GM20431 (cell line): ENCODE results near the gene RNF157.
"Not testable (repeated sequence)": the region's sequence is repeated elsewhere in the genome, so short reads cannot be mapped to it uniquely, and the experiment has no call there.

Experiments used
- in situ Hi-C: fragments of 300-500 bp; cut with MseI, MboI; formaldehyde crosslinking; loops from one replicate; pipeline ENCODE4 v1.15.0; 2020; ENCODE audit warnings: low sequenced_read_pairs; ENCODE audit not compliant: unreplicated experiment

The RNF157 gene

GRCh38 chr17:76271669-76272540 lies 31.6 kb upstream of the RNF157 start:
- in situ Hi-C loops = loop anchor here (10.0 kb wide), 1 partner anchor 87 kb away; no protein-coding TSS in a partner anchor

GRCh38 chr17:76270770-76271668 lies 30.7 kb upstream of the RNF157 start:
- in situ Hi-C loops = loop anchor here (10.0 kb wide), 1 partner anchor 86 kb away; no protein-coding TSS in a partner anchor

GRCh38 chr17:76270127-76270592 lies 29.9 kb upstream of the RNF157 start:
- in situ Hi-C loops = loop anchor here (10.0 kb wide), 1 partner anchor 85 kb away; no protein-coding TSS in a partner anchor

- in situ Hi-C loops = no loop called here
Measured at GRCh38 chr17:76268991-76269981, 29.0 kb upstream of the RNF157 start.

DNA sequence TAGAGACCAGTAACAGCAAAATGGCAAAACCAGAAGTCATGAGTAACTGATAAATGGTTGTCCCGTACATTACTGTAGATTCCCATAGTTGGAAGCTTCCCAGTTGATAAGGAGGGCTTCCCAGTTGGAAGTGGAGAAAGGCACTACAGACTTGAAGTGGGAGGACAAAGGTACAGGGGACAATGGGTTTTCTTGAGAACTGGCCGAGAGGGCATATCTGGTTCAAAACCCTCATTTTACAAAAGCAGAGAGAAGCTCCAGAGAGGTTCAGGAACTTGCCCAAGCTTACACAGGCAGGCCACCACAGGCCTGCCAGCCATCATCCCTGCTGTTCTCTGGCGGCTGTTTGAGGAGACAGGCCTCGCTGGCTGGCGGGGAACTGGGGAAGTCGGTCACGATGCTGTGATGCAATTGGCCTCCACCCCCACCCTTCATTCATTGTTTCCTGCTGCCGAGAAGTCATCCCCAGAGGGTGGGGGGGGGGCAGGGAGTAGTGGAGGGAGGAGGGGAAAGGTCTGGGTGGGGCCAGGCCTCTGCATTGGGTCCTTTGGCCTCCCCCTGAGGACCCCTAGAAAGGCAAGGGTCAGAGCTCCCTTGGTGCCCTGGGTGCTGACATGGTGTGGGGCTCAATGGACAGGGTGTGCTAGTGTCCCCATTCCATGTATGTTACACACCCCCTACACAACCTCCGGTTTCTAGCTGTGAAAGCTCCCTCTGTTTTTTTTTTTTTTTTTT lies 27.9 kb upstream of the RNF157 start:
- in situ Hi-C loops = no loop called here

GRCh38 chr17:76267581-76268001 lies 27.3 kb upstream of the RNF157 start:
- in situ Hi-C loops = not testable (repeated sequence)

- in situ Hi-C loops = no loop called here
Measured at GRCh38 chr17:76267051-76267576, 26.8 kb upstream of the RNF157 start.

DNA sequence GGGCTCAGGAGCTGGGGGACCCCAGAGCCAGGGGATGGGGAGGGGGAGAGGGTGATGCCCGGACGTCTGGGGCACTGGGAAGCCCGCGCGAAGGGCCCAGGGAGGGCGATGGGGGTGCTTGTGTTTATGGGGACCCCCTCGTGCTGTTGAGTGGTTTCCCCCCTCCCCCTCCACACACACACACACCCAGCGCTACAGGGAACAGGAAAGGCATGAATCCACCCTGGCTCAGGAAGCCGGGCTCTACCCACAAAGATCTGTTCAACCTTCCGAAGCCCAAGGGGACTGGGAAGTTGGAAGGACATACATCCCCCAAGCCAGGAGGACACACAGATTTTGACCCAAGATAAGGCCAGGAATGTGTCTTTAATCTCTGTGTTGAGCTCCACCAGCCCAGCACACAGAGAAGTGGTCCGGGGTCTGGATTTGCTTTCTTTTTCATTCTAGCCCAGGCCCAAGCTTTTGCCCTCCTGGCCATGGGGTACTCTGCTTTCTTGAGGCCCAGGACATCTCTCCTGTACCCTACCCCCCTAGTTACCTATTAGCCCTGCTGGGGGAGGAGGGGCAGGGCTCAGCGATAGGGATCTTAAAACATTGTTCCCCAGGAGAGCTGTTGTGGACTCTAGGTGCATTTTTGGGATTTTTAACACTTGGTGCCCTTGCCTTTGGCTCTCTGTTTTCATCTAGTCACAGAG lies 26.1 kb upstream of the RNF157 start:
- in situ Hi-C loops = no loop called here

DNA sequence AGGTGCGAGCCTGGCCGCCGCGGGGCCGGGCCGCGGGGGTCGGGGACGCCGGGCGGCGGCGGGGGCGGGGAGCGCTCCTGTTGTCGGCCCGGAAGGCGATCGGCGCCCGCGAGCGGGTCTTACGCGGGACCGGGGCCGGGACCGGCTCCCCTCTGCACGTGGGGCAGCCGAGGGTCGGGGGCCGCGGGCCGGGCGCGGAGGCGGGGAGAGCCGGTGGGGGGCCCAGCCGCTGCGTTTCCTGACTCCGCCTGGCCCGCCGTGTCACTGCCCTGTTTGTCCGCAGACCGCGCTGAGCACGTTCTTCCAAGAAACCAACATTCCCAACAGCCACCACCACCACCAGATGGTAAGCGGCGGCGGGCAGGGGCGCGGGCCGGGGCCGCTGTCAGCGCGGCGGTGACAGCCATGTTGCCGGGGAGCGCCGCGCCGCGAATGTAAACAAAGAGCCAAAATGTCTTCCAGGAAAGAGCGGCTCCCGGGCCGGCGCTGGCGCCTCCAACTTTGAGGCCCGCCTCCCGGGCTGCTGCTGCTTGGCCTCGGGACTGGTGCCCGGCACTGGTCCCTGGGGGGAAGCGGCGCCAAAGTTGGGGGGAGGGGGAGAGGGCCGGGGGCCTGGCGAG lies 25.4 kb upstream of the RNF157 start:
- in situ Hi-C loops = no loop called here

GRCh38 chr17:76264755-76265623 lies 24.7 kb upstream of the RNF157 start, which contains the start of gene UBALD2:
TSS of gene UBALD2 (plus strand) at chr17:76265348. CDS start at chr17:76265506, 158 bp downstream.
- in situ Hi-C loops = no loop called here

GRCh38 chr17:76264425-76264754 lies 24.1 kb upstream of the RNF157 start:
- in situ Hi-C loops = no loop called here

DNA sequence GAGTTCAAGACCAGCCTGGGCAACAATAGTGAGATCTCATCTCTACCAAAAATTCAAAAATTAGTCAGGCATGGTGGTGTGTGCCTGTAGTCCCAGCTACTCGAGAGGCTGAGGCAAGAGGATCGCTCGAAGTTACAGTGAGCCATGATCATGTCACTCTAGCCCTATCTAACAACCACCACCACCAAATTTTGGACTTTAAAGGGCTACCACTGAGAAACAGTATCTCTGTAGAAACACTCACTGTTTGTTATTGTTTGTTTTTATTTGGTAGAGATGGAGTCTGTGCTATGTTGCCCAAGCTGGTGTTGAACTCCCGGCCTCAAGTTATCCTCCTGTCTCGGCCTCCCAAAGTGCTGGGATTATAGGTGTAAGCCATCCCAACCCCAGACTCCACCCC lies 23.6 kb upstream of the RNF157 start:
- in situ Hi-C loops = no loop called here

GRCh38 chr17:76262732-76263344 lies 22.5 kb upstream of the RNF157 start:
- in situ Hi-C loops = no loop called here

- in situ Hi-C loops = no loop called here
Measured at GRCh38 chr17:76261421-76262215, 21.3 kb upstream of the RNF157 start.

DNA sequence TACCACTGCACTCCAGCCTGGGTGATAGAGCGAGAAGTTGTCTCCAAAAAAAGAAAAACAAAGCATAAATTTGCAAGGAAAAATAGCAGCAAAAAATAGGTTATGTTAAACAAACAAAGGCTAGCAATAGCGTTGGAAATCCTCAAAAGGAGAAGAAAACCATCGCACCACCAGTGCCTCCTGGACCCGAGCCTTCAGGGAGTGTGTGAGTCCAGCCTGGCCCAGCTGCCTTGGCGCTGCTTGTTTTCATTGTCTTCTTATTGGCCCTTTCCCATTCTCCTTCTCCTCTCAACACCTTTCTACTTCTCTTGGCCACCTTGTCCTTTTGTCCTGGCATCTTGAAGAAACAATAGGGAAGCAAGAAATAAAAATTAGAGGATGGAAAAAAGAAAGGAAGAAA lies 20.4 kb upstream of the RNF157 start:
- in situ Hi-C loops = no loop called here
